ENCODE results near the gene DGCR8. TPM values are rescaled to one million over a fixed set of nuclear protein-coding genes. Genes with fewer than 3 reads are reported as not detected.
A peak's percentile ranks its signal among the peaks of the same experiment; 100 is the strongest.

DGCR8 gene
- total RNA-seq, 4 donors from 2014 or later, result 13.7 to 33.8 (median 18.7) TPM

DNA sequence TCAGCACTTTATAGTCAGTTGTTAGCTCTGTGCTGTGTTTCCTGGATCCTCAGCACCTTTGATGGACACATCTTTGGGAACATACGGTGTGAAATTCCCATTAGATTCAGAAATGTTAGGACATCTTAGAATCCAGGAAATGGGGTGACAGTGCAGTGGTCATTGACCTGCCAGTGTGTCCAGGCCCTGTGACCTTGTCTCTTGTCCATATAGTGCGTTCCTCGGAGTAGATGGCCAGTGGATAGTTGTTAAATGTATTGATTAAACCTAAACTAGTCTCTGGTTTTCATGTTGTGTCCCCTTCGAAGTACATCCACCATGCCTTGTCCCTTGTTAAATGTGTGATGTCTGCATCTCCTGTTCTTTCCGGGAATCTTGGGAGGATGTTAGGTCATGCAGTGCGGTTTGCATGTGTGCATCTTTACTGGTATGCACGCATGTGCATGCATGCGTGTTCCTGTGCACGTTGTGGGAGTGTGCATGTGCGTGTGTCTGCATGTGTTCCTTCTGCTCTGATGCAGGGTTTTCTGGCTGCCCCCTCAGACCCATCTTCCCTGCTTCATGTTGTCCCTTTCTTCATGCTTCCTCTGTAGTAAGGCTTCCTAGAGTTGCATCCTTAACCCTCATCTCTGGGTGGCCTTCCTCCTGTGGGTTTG is 4.0 kb downstream of the DGCR8 start:
- peaks cover 28 to 53% (median 42%) of the 10 kb centered on the region in 3 donors for H3K4me1 ChIP-seq
- no peaks in the 10 kb centered on the region for H3K9me3 ChIP-seq
- TF ChIP-seq CTCF (IDR thresholded peaks at IDR 0.05), result no peak
- no peak for TF ChIP-seq POLR2A (IDR thresholded peaks at IDR 0.05)
- H3K36me3 ChIP-seq, result peaks cover 33 to 39% (median 33%) of the 10 kb centered on the region in 3 donors
- intact Hi-C loops (cut with DNase I), result no loop called here
- H3K27me3 ChIP-seq, result no peaks in the 10 kb centered on the region
- DNase-seq, result no peak
- no peak overlapping the region for H3K27ac ChIP-seq
- H3K4me3 ChIP-seq, result no peak overlapping the region
- WGBS, 2 donors, result 60 to 78% methylated on average over 10 of the region's 10 CpGs

DNA sequence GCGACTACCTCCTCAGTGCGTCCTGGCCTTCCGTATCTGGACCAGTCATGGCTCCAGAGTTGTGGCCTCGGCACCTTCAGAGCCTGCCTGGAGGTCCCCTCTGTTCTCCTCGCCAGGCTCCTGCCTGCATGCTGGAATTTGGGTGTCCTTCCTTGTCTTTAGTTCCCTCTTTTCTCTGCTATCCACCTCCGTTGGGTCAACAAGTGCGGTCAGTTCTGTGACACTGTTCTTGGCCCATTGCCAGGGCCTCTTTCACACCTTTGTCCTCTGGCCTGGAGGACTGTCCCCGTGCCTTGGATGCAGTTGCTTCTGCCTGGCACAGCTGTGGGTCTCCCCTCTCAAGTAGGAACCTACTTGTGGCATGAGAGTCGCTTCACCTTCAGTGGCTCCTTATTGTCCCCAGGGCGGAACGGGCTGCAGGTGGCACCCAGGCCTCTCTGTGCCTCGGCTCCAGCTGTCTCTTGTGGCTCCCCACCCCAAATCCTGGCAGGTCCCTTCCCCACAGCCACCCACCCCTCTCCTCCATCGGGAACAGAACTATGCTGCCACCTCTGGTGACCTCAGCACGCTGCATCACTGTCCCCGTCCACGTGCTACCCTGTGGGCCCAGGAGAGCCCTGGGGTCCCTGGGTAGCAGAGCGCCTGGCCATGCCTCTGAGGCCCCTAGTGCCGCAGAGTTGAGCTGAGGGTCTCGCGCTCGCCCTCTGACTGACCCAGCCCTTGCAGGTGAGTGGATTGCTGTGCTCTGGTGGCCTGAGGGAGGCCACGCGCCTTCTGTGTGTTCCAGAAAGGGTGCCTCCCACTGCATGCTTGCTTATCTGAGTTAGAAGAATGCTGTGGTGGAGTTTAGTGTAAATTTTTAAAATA is 4.7 kb downstream of the DGCR8 start:
- 76 to 77% methylated on average over 9 to 15 of the region's 23 CpGs for WGBS, 2 donors
- Histone ChIP-seq H3K27me3 (no peaks in the 10 kb centered on the region), H3K36me3 (peaks cover 39 to 46% (median 40%) of the 10 kb centered on the region in 3 donors), H3K9me3 (no peaks in the 10 kb centered on the region), H3K4me1 (peaks cover 23 to 48% (median 37%) of the 10 kb centered on the region in 3 donors), H3K4me3 (no peak overlapping the region), H3K27ac (no peak overlapping the region)
- no peak for DNase-seq
- intact Hi-C loops (cut with DNase I), result no loop called here
- TF ChIP-seq CTCF (IDR thresholded peaks at IDR 0.05) (peak in 1 of 6 experiments; percentile 35), POLR2A (IDR thresholded peaks at IDR 0.05) (no peak)

DNA sequence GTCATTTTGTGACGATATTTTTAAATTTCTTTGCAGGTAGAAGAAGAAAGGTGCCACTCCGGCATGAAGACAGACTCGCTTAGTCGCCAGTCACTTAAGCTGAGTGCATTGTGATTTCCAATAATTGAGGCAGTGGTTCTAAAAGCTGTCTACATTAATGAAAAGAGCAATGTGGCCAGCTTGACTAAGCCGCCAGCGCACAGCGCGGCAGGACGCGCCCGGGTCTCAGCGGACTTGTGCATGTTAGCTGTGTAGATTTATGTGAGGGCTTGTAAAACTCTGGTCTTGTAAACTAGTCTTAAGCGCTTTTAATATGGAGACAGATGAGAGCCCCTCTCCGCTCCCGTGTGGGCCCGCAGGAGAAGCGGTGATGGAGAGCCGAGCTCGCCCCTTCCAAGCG is 5.6 kb downstream of the DGCR8 start:
- TF ChIP-seq CTCF (IDR thresholded peaks at IDR 0.05), result no peak
- TF ChIP-seq POLR2A (IDR thresholded peaks at IDR 0.05), result no peak
- no peaks in the 10 kb centered on the region for H3K27me3 ChIP-seq
- H3K27ac ChIP-seq, result no peak overlapping the region
- H3K4me1 ChIP-seq, result peaks cover 20 to 46% (median 37%) of the 10 kb centered on the region in 3 donors
- no peak overlapping the region for H3K4me3 ChIP-seq
- intact Hi-C loops (cut with DNase I), result no loop called here
- WGBS, 2 donors, result 95 to 97% methylated on average over 17 to 18 of the region's 20 CpGs
- H3K9me3 ChIP-seq, result no peaks in the 10 kb centered on the region
- H3K36me3 ChIP-seq, result peaks cover 45 to 55% (median 46%) of the 10 kb centered on the region in 3 donors
- DNase-seq, result no peak

- H3K27ac ChIP-seq, result no peak overlapping the region
- intact Hi-C loops (cut with DNase I), result no loop called here
- no peaks in the 10 kb centered on the region for H3K9me3 ChIP-seq
- H3K27me3 ChIP-seq, result no peaks in the 10 kb centered on the region
- WGBS, 2 donors, result 87 to 91% methylated on average over 13 to 17 of the region's 24 CpGs
- peaks cover 15 to 41% (median 33%) of the 10 kb centered on the region in 3 donors for H3K4me1 ChIP-seq
- H3K4me3 ChIP-seq, result no peak overlapping the region
- no peak for TF ChIP-seq POLR2A (IDR thresholded peaks at IDR 0.05)
- no peak for TF ChIP-seq CTCF (IDR thresholded peaks at IDR 0.05)
- no peak for DNase-seq
- peaks cover 48 to 60% (median 51%) of the 10 kb centered on the region in 3 donors for H3K36me3 ChIP-seq
These were observed 6.1 kb downstream of the DGCR8 start for GRCh38 chr22:20086101-20086599.

DNA sequence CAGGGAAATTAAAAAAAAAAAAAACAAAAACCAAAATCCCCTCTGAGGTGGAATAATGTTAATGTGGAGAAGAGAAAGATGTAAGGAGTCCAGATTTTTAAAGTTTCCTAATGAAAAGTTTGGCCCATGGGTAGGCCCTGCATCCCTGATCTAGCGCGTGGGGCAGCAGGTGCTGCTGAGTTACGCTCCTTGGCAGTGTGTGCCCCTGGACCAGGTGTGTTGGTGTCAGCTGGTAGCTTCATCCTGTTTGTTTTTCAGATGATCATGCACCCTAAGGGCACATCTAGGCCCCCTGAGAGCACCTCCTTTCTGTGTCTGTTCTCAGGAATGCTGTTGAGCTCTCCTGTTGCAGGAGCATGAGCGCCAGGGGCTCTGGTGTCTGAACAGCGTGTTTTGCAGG is 6.7 kb downstream of the DGCR8 start:
- TF ChIP-seq CTCF (IDR thresholded peaks at IDR 0.05) (no peak), POLR2A (IDR thresholded peaks at IDR 0.05) (no peak)
- DNase-seq, result no peak
- 92 to 97% methylated on average over 5 of the region's 5 CpGs for WGBS, 2 donors
- Histone ChIP-seq H3K36me3 (peaks cover 53 to 66% (median 57%) of the 10 kb centered on the region in 3 donors), H3K9me3 (no peaks in the 10 kb centered on the region), H3K27ac (no peak overlapping the region), H3K4me3 (no peak overlapping the region), H3K27me3 (no peaks in the 10 kb centered on the region), H3K4me1 (peaks cover 9 to 35% (median 27%) of the 10 kb centered on the region in 3 donors)
- intact Hi-C loops (cut with DNase I), result no loop called here

Data from esophagus squamous epithelium (tissue), 5 donors.